ENCODE measurements around the gene IL18RAP.

The IL18RAP gene

GRCh38 chr2:102386867-102387541 lies 36.0 kb upstream of the IL18RAP start:
- no peak for TF ChIP-seq CTCF (IDR thresholded peaks at IDR 0.05; ENCODE audit: low read depth, low read length, missing control alignments)
- Histone ChIP-seq H3K4me3 (ENCODE audit: low read depth, low read length) (no peak overlapping the region), H3K36me3 (replicated peaks) (no peaks in the 10 kb centered on the region), H3K27ac (no peak overlapping the region), H3K27me3 (replicated peaks) (no peaks in the 10 kb centered on the region)
- DNase-seq, result no peak
- in situ Hi-C loops (cut with HindIII; ENCODE audit: low pct_ligation_motif_present, low sequenced_read_pairs), result no loop called here

GRCh38 chr2:102387763-102388546 lies 35.0 kb upstream of the IL18RAP start:
- H3K27me3 ChIP-seq (replicated peaks), result no peaks in the 10 kb centered on the region
- no peak overlapping the region for H3K4me3 ChIP-seq (ENCODE audit: low read depth, low read length)
- in situ Hi-C loops (cut with HindIII; ENCODE audit: low pct_ligation_motif_present, low sequenced_read_pairs), result no loop called here
- no peak for TF ChIP-seq CTCF (IDR thresholded peaks at IDR 0.05; ENCODE audit: low read depth, low read length, missing control alignments)
- DNase-seq, result no peak
- H3K36me3 ChIP-seq (replicated peaks), result no peaks in the 10 kb centered on the region
- no peak overlapping the region for H3K27ac ChIP-seq

GRCh38 chr2:102391565-102391964 lies 31.4 kb upstream of the IL18RAP start:
- TF ChIP-seq CTCF (IDR thresholded peaks at IDR 0.05; ENCODE audit: low read depth, low read length, missing control alignments), result no peak
- DNase-seq, result no peak
- H3K27me3 ChIP-seq (replicated peaks), result no peaks in the 10 kb centered on the region
- no peak overlapping the region for H3K27ac ChIP-seq
- no peak overlapping the region for H3K4me3 ChIP-seq (ENCODE audit: low read depth, low read length)
- H3K36me3 ChIP-seq (replicated peaks), result no peaks in the 10 kb centered on the region
- in situ Hi-C loops (cut with HindIII; ENCODE audit: low pct_ligation_motif_present, low sequenced_read_pairs), result no loop called here

GRCh38 chr2:102392096-102392495 lies 30.9 kb upstream of the IL18RAP start:
- DNase-seq, result no peak
- in situ Hi-C loops (cut with HindIII; ENCODE audit: low pct_ligation_motif_present, low sequenced_read_pairs), result no loop called here
- H3K36me3 ChIP-seq (replicated peaks), result no peaks in the 10 kb centered on the region
- H3K27me3 ChIP-seq (replicated peaks), result no peaks in the 10 kb centered on the region
- no peak overlapping the region for H3K27ac ChIP-seq
- H3K4me3 ChIP-seq (ENCODE audit: low read depth, low read length), result no peak overlapping the region
- TF ChIP-seq CTCF (IDR thresholded peaks at IDR 0.05; ENCODE audit: low read depth, low read length, missing control alignments), result no peak

- TF ChIP-seq CTCF (IDR thresholded peaks at IDR 0.05; ENCODE audit: low read depth, low read length, missing control alignments), result no peak
- H3K4me3 ChIP-seq (ENCODE audit: low read depth, low read length), result no peak overlapping the region
Measured at GRCh38 chr2:102392942-102393341, 30.0 kb upstream of the IL18RAP start.

More at GRCh38 chr2:102392942-102393341, 30.0 kb upstream of the IL18RAP start:
- no peak for DNase-seq
- no peaks in the 10 kb centered on the region for H3K27me3 ChIP-seq (replicated peaks)
- no peak overlapping the region for H3K27ac ChIP-seq
- in situ Hi-C loops (cut with HindIII; ENCODE audit: low pct_ligation_motif_present, low sequenced_read_pairs), result no loop called here
- no peaks in the 10 kb centered on the region for H3K36me3 ChIP-seq (replicated peaks)

Data from brain microvascular endothelial cell (primary cell).